Nephron progenitor cell (in vitro differentiated cells): ENCODE data around the gene TMEM176A.

Source experiments
- DNase-seq: peaks from one replicate; pipeline ENCODE4 v3.0.0; 2021
- H3K27ac Mint-ChIP-seq: 2 replicates; pipeline ENCODE4 v1.8.0; 2021; ENCODE audit warnings: mild to moderate bottlenecking, moderate library complexity, mixed read lengths
- H3K27me3 Mint-ChIP-seq: 2 replicates; pipeline ENCODE4 v1.8.0; 2021; ENCODE audit warnings: mild to moderate bottlenecking, low read depth, mixed read lengths; ENCODE audit not compliant: poor library complexity
- H3K36me3 Mint-ChIP-seq: 2 replicates; pipeline ENCODE4 v1.8.0; 2021; ENCODE audit warnings: low read depth, mixed read lengths
- H3K4me1 Mint-ChIP-seq: 2 replicates; pipeline ENCODE4 v1.8.0; 2021; ENCODE audit warnings: mixed read lengths
- H3K4me3 Mint-ChIP-seq: 2 replicates; pipeline ENCODE4 v1.8.0; 2021; ENCODE audit warnings: mild to moderate bottlenecking, moderate library complexity, mixed read lengths
- H3K9me3 Mint-ChIP-seq: 2 replicates; pipeline ENCODE4 v1.8.0; 2021; ENCODE audit warnings: mild to moderate bottlenecking, moderate library complexity, mixed read lengths
- TF ChIP-seq, protein P1 (sequence below): fragments of 200-600 bp; sonication (generic); IDR thresholded peaks from 2 replicates; pipeline ENCODE4 v1.5.0; 2021; ENCODE audit warnings: antibody characterized with exemption

Gene TMEM176A

DNA sequence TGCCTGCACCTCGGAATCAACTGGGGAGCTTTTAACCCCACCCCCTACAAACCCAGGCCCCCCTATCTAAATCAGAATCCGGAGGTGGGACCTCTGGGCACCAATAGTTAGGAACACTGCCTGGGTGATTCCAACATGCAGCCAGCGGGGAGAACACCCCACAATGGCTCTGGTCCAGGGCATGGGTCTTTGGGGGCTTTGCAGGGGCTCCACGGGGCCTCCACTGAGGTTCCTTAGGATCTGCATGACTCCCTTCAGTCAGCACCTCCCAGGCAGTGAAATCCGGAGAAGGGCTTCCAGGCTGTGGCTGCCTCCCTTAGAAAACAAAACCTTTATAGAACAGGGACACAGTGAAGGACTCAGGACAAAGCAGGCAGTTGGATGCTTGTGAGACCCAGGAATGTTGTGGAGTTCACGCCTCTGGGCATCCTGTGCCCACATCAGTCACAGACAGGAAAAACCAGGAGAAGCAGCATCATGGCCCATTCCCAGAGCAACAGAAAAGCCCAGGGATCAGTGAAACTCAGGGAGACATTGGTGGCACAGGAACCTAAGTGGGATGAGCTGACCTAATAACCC, 35.2 kb downstream of the TMEM176A start:
- Mint-ChIP-seq H3K27ac (no peak overlapping the region), H3K36me3 (no peaks in the 10 kb centered on the region), H3K4me3 (no peak overlapping the region), H3K9me3 (peaks cover 7% of the 10 kb centered on the region), H3K27me3 (peaks cover 32% of the 10 kb centered on the region), H3K4me1 (peaks cover 18% of the 10 kb centered on the region)
- TF ChIP-seq, protein P1, sequence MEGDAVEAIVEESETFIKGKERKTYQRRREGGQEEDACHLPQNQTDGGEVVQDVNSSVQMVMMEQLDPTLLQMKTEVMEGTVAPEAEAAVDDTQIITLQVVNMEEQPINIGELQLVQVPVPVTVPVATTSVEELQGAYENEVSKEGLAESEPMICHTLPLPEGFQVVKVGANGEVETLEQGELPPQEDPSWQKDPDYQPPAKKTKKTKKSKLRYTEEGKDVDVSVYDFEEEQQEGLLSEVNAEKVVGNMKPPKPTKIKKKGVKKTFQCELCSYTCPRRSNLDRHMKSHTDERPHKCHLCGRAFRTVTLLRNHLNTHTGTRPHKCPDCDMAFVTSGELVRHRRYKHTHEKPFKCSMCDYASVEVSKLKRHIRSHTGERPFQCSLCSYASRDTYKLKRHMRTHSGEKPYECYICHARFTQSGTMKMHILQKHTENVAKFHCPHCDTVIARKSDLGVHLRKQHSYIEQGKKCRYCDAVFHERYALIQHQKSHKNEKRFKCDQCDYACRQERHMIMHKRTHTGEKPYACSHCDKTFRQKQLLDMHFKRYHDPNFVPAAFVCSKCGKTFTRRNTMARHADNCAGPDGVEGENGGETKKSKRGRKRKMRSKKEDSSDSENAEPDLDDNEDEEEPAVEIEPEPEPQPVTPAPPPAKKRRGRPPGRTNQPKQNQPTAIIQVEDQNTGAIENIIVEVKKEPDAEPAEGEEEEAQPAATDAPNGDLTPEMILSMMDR: no peak
- DNase-seq: no peak

DNA sequence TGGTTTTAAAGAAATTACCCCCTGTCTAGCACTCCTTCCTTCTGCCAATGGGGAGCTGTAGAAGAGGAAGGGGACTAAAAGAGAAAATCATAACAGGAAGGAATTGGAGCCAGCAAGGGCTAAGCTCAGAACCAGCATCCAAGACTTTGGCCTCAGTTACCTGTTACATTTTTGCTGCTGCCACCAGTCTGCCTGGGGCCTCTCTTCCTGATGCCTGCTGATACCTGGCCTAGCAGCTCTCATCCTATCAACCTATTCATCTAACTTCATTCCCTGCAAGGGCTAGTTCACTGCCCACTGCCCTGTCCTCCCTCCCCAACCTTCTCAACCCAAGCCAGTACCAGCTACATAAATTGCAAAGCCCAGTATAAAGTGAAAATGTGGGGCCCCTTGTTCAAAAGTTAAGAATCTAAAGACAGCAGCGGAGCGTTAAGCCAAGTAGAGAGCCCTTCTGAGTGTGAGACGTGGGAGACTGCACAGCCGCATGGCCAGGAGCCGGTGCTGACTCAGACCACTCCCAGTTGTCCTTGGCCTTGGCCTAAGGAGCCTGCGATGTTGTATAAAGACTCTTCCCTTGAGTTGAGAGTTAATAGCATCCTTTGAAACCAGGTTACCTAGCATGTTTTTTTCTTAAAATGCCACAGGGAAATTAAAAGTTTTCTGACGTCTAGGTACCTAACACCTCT, 38.5 kb downstream of the TMEM176A start:
- peaks cover 25% of the 10 kb centered on the region for H3K27me3 Mint-ChIP-seq
- H3K9me3 Mint-ChIP-seq: peaks cover 2% of the 10 kb centered on the region
- no peak overlapping the region for H3K4me3 Mint-ChIP-seq
- H3K27ac Mint-ChIP-seq: no peak overlapping the region
- TF ChIP-seq, protein P1: no peak
- H3K4me1 Mint-ChIP-seq: peaks cover 6% of the 10 kb centered on the region
- DNase-seq: no peak
- H3K36me3 Mint-ChIP-seq: no peaks in the 10 kb centered on the region

DNA sequence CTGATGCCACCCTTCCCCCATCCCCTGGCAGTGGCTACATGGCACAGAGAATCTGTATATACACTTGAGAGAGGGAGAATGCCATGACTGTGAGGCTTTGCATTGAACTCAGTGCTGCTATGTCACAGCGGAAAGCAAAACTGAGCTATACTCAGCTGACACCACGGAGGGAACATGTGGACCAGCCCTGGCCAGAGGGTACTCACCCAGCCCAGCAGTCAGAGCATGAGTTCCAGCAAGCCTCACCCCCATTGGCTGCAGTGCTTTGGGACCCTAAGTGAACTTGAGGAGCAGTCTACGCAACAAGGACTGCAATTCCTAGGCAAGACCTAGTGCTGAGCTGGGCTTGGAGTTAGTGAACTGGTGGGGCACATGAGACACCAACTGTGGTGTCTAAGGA, 41.4 kb downstream of the TMEM176A start:
- Mint-ChIP-seq H3K9me3 (no peaks in the 10 kb centered on the region), H3K4me3 (no peak overlapping the region), H3K27me3 (peaks cover 26% of the 10 kb centered on the region), H3K4me1 (peaks cover 6% of the 10 kb centered on the region), H3K27ac (no peak overlapping the region), H3K36me3 (no peaks in the 10 kb centered on the region)
- TF ChIP-seq, protein P1: no peak
- no peak for DNase-seq

DNA sequence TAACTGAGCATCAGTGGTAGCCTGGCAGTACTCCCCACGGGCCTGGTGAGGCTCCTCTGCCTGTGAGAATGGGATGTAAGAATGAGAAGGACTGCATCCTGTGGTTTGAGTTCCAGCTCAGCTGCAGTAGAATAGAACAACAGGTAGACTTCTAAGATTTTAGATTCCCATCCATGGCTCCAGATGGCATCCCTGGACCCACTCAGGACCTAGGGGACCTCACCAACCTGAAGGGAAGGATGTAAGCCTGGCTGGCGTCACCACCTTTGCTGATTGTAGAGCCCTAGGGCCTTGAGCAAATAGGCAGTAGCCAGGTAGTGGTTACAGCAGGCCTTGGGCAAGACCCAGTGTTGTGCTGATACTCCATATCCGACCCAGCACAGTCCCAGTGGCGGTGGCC, 42.1 kb downstream of the TMEM176A start:
- H3K27ac Mint-ChIP-seq: no peak overlapping the region
- H3K36me3 Mint-ChIP-seq: no peaks in the 10 kb centered on the region
- TF ChIP-seq, protein P1: no peak
- H3K4me3 Mint-ChIP-seq: no peak overlapping the region
- no peak for DNase-seq
- peaks cover 22% of the 10 kb centered on the region for H3K27me3 Mint-ChIP-seq
- no peaks in the 10 kb centered on the region for H3K9me3 Mint-ChIP-seq
- H3K4me1 Mint-ChIP-seq: peaks cover 6% of the 10 kb centered on the region

DNA sequence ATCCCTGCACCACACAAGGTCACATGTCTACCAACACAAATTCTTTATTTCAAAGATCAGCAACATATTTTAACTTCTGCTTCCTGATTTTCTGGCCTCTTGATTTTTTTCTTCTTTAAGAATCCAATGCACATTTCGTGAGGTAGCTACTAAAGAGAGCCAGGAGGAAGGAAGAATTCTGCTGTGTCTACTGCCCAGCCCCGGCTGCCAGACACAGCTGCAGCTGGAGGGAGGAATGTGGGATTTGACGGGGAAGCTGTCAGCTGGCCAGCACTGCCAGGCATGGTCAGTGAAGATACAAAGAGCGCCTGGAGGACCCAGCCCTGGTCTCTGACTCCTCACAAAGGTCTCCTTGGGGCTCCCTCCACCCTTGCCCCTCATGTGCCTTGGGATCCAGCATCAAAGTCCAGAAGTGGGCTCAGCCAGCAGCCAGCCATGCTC, 44.9 kb downstream of the TMEM176A start:
- TF ChIP-seq, protein P1: no peak
- Mint-ChIP-seq H3K4me1 (no peaks in the 10 kb centered on the region), H3K27ac (no peak overlapping the region), H3K4me3 (no peak overlapping the region), H3K36me3 (no peaks in the 10 kb centered on the region), H3K27me3 (peaks cover 18% of the 10 kb centered on the region), H3K9me3 (no peaks in the 10 kb centered on the region)
- no peak for DNase-seq
